Activated naive CD8-positive, alpha-beta T cell treated with anti-CD3 and anti-CD28 coated beads for 36 hours (primary cell): Measurements from ENCODE around the gene ZBTB44. TPM values are rescaled to one million over a fixed set of nuclear protein-coding genes. Genes with fewer than 3 reads are reported as not detected.

Experiments used
- DNase-seq: peaks from one replicate; pipeline ENCODE4 v3.0.0; 2021
- H3K27ac Mint-ChIP-seq: one replicate; pipeline ENCODE4 v1.8.0; 2022; ENCODE audit warnings: mild to moderate bottlenecking, moderate library complexity, mixed read lengths
- H3K27me3 Mint-ChIP-seq: one replicate; pipeline ENCODE4 v1.8.0; 2022; ENCODE audit warnings: mild to moderate bottlenecking, mixed read lengths
- H3K36me3 Mint-ChIP-seq: one replicate; pipeline ENCODE4 v1.8.0; 2021; ENCODE audit warnings: mild to moderate bottlenecking, mixed read lengths
- H3K4me1 Mint-ChIP-seq: one replicate; pipeline ENCODE4 v1.8.0; 2021; ENCODE audit warnings: mixed read lengths
- H3K4me3 Mint-ChIP-seq: one replicate; pipeline ENCODE4 v1.8.0; 2022; ENCODE audit warnings: mild to moderate bottlenecking, moderate library complexity, mixed read lengths
- H3K9me3 Mint-ChIP-seq: one replicate; pipeline ENCODE4 v1.8.0; 2022; ENCODE audit warnings: mixed read lengths
- total RNA-seq, 2 experiments: library from RNA; stranded (reverse); gene quantifications; one replicate each; pipeline ENCODE4 v1.2.3, GENCODE V29; 2021

The ZBTB44 gene
- total RNA-seq, 2 experiments from 2014 or later: 43.2 to 44.6 TPM

DNA sequence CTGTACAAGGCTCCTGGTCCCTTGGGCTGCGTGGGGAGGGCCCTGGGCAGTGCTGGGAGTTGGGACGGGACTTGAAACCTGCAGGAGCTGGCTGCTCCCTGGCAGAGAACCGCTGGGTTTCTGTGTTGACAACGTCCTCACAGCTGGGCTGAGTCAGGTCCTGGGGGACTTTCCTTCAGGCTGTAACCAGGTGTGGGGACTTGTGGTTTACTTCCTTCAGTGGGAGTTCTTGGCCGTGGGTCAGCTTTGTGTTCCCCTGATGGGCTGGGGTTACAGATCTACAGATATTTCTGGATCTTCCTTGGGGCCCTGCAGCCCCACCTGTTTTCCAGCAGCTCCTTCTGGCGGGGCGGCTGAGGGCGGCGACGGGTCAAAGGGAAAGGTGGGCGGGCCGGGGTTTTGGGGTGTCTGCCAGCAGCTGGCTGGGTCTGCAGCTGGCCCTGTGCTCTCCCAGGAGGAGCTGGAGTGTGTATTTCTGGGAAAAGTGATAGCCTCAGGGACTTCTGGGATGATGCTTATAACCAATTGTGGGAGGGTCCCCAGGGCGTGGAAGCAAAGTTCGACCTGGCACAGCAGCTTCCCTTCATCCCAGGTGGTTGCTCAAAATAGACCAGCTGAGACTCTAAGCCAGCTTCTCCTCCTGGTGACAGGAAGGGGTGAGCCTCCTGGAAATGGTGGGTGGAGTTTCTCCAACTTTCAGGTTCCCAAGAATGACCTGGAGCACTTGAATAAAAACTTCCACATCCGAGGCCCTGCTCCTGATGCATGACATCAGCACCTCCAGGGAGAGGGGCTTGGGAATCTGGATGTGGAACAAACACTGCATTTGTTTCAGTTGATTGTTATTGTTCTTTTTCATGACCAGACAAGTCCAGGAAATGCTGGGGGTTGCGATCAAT is 136.0 kb downstream of the ZBTB44 start:
- Mint-ChIP-seq H3K27me3 (no peaks in the 10 kb centered on the region), H3K4me1 (no peaks in the 10 kb centered on the region), H3K27ac (no peak overlapping the region), H3K9me3 (peaks cover 7% of the 10 kb centered on the region), H3K4me3 (no peak overlapping the region), H3K36me3 (no peaks in the 10 kb centered on the region)
- no peak for DNase-seq

GRCh38 chr11:130177782-130178181 is 136.9 kb downstream of the ZBTB44 start:
- peaks cover 7% of the 10 kb centered on the region for H3K9me3 Mint-ChIP-seq
- no peak for DNase-seq
- H3K27me3 Mint-ChIP-seq: no peaks in the 10 kb centered on the region
- no peak overlapping the region for H3K27ac Mint-ChIP-seq
- H3K4me3 Mint-ChIP-seq: no peak overlapping the region
- H3K4me1 Mint-ChIP-seq: no peaks in the 10 kb centered on the region
- H3K36me3 Mint-ChIP-seq: no peaks in the 10 kb centered on the region

Other genes starting within 250 kb of the ZBTB44 start
- gene APLP2, start 245.0 kb downstream of the ZBTB44 start, total RNA-seq: 10 to 100 TPM; 26.5 to 29.7 TPM
- gene ST14, start 155.1 kb downstream of the ZBTB44 start, total RNA-seq: under 1 TPM; 0.14 to 0.48 TPM
- gene ADAMTS8, start 113.7 kb upstream of the ZBTB44 start, total RNA-seq: not detected
- not detected for gene ADAMTS15, start 133.7 kb upstream of the ZBTB44 start, total RNA-seq